Activated CD4-positive, alpha-beta T cell treated with anti-CD3 and anti-CD28 coated beads, Interleukin-10, Interleukin-2, amounts not matched to agents 100 ng/mL and 50 ng/mL, durations not matched to agents 16 hours and 8 hours (primary cell): ENCODE results near the gene PROX1.
"Not testable (repeated sequence)": the region's sequence is repeated elsewhere in the genome, so short reads cannot be mapped to it uniquely, and the experiment has no call there.

Experiments used
- DNase-seq: peaks from one replicate; pipeline ENCODE4 v3.0.0-alpha.2; 2020

PROX1 gene

GRCh38 chr1:214075999-214076707, 88.4 kb downstream of the PROX1 start:
- no peak for DNase-seq

GRCh38 chr1:214076708-214077065, 88.9 kb downstream of the PROX1 start:
- no peak for DNase-seq

- DNase-seq: no peak
These were observed 91.2 kb downstream of the PROX1 start for GRCh38 chr1:214078950-214079349.

- no peak for DNase-seq
These were observed 97.6 kb downstream of the PROX1 start for GRCh38 chr1:214085325-214085724.

- no peak for DNase-seq
These were observed 99.2 kb downstream of the PROX1 start for GRCh38 chr1:214086945-214087344.

GRCh38 chr1:214089003-214089402, 101.2 kb downstream of the PROX1 start:
- DNase-seq: not testable (repeated sequence)
